Measurements from ENCODE around the gene CACNB2.

The CACNB2 gene

GRCh38 chr10:18100669-18101068, 39.6 kb upstream of the CACNB2 start:
- ChIA-PET POLR2A (no interaction called here), CTCF (no interaction called here)
- DNase-seq (ENCODE audit: extremely low spot score) = no peak
- no peak for TF ChIP-seq CTCF (IDR thresholded peaks at IDR 0.05; ENCODE audit: control extremely low read depth, extremely low read depth, low read depth, missing control alignments)

GRCh38 chr10:18102404-18102803, 37.8 kb upstream of the CACNB2 start:
- POLR2A ChIA-PET = no interaction called here
- no peak for TF ChIP-seq CTCF (IDR thresholded peaks at IDR 0.05; ENCODE audit: control extremely low read depth, extremely low read depth, low read depth, missing control alignments)
- CTCF ChIA-PET = interaction anchor here (1.2 to 2.0 kb wide), 2 partner anchors 22 to 33 kb away, joined by 4 to 5 read pairs; no protein-coding TSS in a partner anchor
- no peak for DNase-seq (ENCODE audit: extremely low spot score)

- ChIA-PET POLR2A (no interaction called here), CTCF (interaction anchor here (1.0 to 2.2 kb wide), 7 partner anchors 12 to 257 kb away, joined by 3 to 5 read pairs (median 4); no protein-coding TSS in a partner anchor)
- peak; percentile 28 for DNase-seq (ENCODE audit: extremely low spot score)
- peak; percentile 66 for TF ChIP-seq CTCF (IDR thresholded peaks at IDR 0.05; ENCODE audit: control extremely low read depth, extremely low read depth, low read depth, missing control alignments)
These were observed 35.9 kb upstream of the CACNB2 start for GRCh38 chr10:18104223-18104872.

- POLR2A ChIA-PET = no interaction called here
- TF ChIP-seq CTCF (IDR thresholded peaks at IDR 0.05; ENCODE audit: control extremely low read depth, extremely low read depth, low read depth, missing control alignments) = no peak
- no peak for DNase-seq (ENCODE audit: extremely low spot score)
- CTCF ChIA-PET = interaction anchor here (2.6 kb wide), 1 partner anchor 11 kb away, joined by 8 read pairs; no protein-coding TSS in a partner anchor
These were observed 30.8 kb upstream of the CACNB2 start for GRCh38 chr10:18109341-18109870.

GRCh38 chr10:18113881-18114280, 26.3 kb upstream of the CACNB2 start:
- no peak for TF ChIP-seq CTCF (IDR thresholded peaks at IDR 0.05; ENCODE audit: control extremely low read depth, extremely low read depth, low read depth, missing control alignments)
- ChIA-PET POLR2A (no interaction called here), CTCF (interaction anchor here (1.1 kb wide), 1 partner anchor 213 kb away, joined by 3 read pairs; no protein-coding TSS in a partner anchor)
- DNase-seq (ENCODE audit: extremely low spot score) = no peak

GRCh38 chr10:18117276-18117675, 22.9 kb upstream of the CACNB2 start:
- ChIA-PET CTCF (interaction anchor here (1.1 kb wide), 1 partner anchor 12 kb away, joined by 4 read pairs; no protein-coding TSS in a partner anchor), POLR2A (no interaction called here)
- DNase-seq (ENCODE audit: extremely low spot score) = no peak
- TF ChIP-seq CTCF (IDR thresholded peaks at IDR 0.05; ENCODE audit: control extremely low read depth, extremely low read depth, low read depth, missing control alignments) = no peak

Measured in GM10248 (cell line).